HG03571 (cell line): ENCODE measurements around the gene LIPC.

Experiments
- ATAC-seq: cut with Tn5 transposase; IDR thresholded peaks from one replicate; pipeline ENCODE4 v1.9.1; 2021; ENCODE audit not compliant: unreplicated experiment

The LIPC gene

GRCh38 chr15:58472221-58472620 is 40.4 kb downstream of the LIPC start:
- ATAC-seq = no peak

GRCh38 chr15:58472821-58473581 is 41.2 kb downstream of the LIPC start:
- ATAC-seq = no peak

DNA sequence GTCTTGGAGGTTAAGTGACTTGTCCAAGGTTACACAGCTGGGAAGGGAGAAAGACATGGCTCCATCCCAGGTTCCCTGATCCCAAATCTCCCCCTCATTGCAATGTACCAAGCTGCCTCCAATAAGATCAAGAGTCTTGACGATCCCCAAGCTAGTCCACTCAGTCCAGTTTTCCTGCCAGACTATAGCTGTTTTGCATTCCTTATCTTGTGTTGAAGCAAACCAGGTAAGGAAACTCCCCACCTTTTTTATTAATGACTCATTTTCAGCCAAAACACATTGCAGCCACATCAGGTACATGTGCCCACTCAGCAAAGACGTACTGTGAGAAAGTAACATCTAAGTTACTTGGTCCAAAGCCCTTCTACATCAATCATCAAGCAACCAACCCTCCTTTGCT is 41.9 kb downstream of the LIPC start:
- ATAC-seq = no peak

DNA sequence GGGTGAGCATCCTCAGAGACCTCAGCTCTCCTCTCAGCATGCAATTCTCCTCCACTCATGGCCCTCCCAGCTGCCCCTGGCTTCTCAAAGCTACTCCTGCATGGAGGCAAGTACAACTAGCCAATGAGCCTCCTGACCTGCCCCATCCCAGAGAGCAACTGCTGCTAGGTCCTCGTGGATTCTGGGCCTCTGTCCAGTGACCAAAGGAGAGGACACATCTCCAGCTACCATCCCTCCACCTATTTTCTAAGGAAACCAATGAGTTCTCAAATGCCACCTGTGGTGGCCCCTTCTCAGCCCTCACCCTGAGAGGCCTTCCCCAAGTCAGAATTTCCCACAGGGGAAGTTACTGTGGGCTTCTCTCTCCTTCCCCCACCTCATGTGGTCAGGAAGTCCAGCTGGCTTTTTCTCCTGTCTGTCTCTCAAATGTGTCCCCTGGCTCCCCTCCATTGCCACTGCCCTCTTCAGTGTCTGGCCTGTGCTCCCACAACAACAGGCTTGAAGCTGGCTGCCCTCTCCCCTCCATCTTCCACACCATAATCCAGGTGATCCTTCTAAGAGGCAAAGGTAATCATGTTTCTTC is 43.0 kb downstream of the LIPC start:
- ATAC-seq = no peak

DNA sequence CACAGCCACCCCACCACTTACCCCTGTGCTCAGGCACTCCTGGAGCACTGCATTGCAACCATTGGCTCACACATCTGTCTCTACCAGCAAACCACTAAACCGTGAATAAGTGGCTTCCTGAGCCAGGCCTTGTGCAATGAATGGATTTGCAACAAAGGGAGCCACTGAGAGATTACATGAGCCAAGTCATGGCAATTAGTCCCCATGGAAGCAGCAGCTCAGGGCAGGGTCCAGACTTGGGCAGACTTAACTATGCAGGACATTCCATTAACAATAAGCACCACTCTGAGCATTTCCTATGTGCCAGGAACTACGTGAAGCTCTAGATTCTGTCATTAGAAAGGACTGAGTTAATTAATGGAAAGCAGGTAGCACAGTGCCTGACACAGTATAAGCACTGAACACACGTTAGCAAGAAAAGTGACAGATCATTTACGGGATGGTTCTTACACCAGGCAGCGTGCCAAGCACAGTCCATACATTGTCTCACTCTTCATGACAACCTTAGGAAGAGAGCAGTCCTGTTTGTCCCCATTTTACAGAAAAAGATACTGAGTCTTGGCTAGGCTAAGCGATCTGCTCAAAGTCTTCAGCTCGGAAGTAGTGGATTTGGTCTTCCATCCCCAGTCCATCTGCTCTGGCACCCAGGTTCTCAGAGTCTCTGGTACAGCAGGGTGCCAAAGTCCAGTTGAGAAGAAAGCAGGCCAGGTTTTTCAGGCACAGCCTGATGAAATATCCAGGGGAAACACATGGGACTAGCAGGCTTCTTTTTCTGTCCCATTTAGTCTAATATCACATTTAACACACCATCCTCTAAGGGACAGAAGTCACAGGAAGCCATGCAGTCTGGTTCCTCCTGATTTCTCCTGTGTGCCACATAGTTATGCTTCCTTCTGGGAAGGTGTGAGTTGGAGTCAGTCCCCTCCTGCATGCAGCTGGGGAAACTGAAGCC is 44.1 kb downstream of the LIPC start:
- ATAC-seq = no peak

GRCh38 chr15:58476525-58477162 is 44.9 kb downstream of the LIPC start:
- no peak for ATAC-seq

DNA sequence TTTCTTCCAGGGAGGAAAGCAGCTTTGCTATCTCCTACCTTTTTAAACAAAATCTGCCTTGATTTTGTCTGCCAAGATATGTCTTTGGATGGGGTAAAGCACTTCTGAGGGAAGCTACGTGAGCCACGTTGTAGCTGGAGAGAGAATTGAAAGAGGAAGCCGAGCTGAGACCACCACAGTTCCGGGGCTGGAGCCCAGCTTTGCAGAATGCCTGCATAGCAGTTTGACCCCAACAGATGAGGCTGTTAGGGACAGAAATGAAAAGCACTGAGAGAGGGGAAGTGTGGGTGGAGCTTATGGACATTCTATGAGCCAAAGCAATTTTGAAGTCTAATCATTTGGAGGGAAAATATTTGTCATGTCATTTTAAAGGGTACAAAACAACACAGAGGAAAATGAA is 45.4 kb downstream of the LIPC start:
- no peak for ATAC-seq

- ATAC-seq = no peak
Observed at GRCh38 chr15:58478035-58478434, 46.2 kb downstream of the LIPC start.

DNA sequence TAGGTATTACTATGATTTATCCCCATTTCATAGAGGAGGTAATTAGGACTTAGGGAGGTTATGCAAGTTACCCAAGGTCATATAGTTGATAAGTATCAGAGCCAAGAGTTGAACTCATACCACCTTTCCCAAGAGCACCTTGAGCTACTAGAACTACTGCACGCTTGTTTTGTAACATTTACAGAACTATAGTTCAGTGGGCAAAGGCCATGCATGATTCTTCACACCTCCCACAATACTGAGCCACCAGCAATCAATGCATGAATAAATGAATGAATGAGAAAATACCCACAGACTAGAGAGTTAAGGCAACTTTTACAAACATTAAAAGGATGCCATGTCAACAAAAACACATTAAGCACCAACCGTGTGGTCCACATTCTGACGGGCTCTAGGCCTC is 46.8 kb downstream of the LIPC start:
- ATAC-seq = no peak

DNA sequence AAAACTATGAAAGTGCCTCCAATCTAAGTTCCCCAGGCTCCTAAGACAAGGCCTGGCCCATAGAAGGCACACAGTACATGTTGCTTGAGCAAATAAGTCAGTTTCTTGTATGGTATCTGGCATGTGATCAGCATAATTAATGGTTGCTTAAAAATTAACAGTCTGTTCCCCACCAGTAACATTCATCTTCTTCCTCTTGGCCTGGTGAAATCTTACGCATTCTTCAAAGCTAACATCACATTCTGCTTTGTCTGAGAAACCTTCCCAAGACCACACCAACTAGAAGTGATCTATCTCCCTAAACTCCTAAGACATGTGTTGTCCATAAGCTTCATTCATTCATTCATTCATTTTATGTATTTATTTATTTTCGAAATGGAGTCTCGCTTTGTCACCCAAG is 48.1 kb downstream of the LIPC start:
- no peak for ATAC-seq

- no peak for ATAC-seq
Observed at GRCh38 chr15:58483376-58483775, 51.6 kb downstream of the LIPC start.

GRCh38 chr15:58484791-58485600 is 53.2 kb downstream of the LIPC start:
- no peak for ATAC-seq

DNA sequence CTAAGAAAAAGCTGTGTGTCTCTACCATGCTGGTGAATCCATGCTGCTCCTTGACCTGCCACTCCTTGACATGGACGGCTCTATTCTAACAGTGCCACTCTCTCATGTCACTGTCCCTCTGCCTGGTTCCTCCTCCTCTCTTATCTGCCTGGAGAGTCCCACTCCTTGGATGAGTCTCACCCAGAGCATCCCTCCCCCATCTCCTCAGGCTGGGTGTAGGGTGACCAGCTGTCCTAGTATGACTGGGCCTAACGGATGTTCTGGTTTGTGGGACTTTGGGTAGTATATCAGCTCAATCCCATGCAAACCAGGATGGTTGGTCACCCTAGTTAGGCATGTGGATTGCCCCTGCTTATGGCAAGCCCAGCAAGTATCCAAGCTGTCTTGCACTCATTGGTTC is 54.3 kb downstream of the LIPC start:
- no peak for ATAC-seq

GRCh38 chr15:58486564-58486963 is 54.8 kb downstream of the LIPC start:
- no peak for ATAC-seq

DNA sequence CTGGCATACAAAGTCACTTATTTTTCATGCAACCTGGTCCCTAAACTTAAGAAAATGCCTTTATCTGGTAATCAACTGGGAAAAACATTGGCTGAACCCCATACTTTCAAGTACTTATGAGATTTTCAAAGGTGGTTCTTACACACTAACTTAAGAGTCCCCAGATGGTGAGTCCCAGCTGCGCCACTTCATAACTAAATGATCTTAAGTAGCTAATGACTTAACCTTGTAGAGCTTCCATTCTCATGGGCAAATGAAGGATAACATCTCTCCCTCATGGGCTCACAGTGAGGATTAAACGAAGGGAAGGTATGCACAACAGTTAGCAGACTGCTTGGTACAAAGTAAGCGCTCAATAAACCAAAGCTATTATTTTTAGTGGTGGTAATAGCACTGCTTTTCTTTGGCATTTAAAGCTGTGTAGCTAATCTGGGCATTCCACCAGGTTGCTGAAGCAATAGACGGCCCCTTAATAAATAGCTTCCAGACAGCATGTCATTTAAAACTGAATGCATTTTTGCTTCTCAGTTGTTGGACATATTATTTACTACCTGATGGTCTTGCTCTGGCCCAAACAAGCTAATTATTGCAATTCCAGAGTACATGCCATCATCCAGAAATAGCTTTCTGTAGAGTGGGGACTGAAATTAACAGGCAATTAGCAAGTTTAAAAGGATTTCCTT is 55.4 kb downstream of the LIPC start:
- no peak for ATAC-seq

DNA sequence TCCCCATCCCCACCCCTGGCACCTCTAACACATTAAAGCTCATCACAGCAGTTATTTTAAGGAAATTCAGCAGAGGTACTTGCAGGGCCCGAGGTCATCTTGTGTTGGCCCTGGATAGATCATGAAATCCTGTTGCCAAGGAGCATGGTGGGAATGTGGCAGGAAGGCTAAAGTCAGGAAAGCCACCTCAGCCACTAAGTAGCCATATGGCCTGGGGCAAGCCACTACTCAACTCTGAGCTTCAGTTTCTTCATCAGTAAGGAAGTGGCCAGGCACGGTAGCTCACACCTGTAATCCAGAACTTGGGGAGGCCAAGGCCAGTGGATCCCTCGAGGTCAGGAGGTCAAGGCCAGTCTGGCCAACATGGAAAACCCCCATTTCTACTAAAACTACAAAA is 55.9 kb downstream of the LIPC start:
- no peak for ATAC-seq

DNA sequence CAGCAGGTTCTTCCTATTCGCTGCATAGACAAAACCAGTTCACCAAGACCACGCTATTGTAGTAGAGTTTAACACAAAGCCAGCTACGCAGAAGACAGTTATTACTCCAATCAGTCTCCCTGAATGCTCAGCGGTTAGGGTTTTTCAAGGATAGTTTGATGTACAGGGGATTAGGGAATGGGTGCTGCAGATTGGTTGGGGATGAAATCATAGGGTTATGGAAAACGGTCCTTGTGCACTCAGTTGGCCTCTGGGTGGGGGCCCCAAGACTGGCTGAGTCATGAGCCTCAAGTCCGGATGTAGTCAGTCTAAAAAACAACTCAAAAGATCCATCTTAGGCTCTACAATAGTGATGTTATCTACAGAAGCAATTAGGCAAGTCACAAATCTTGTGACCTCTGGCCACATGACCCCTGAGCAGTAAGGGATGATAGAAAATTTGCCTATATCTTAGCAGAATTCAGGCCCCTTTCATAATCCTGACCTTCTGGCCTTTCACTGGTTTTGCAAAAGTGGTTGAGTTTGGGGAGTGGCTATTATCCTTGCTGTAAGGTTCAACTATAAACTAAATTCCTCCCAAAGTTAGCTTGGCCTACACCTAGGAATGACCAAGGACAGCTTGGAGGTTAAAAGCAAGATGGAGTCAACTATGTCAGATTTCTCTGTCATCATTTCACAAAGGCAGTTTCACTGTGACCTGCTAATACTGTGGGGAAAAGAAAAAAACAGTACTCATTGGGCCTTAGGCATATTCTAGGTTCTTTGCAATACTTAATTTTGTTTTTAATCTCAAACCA is 57.7 kb downstream of the LIPC start:
- ATAC-seq = no peak

DNA sequence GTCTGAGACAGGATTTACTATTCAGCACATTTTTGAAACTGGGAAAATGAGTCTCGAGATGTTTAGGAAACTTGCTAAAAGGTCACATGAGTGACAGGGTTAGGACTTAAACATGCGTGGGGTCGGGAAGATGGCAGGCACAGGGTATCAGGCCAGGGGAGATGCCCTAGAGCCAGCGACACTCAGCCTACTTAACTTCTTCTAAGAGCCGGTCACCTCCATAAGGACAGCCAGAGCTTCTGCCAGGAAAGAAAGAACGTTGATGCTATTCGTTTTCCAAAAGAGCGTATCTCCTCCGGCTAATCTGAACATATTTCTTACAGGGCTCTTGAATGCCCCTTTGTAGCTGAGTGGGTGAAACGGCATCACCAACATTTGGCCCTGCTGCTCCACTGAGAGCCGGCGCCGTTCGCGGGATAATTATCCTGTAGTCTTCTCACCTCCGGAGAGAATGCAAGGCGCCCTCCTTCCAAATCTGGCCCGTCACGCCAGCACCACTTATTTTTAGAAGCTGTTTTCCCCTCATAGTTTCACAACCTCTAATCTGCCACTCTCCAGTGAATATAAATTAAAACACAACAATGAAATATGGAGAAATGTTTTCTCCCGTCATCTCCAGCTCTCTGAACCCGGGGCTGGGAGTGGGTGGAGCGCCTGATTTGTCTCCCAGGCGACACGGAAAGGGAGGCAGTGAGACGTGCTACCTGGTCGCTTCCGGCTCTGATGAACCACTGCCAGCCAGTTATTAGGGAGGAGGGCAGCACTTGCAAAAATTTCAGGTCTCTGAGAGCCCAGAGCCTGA is 58.5 kb downstream of the LIPC start:
- ATAC-seq = no peak
